Activated naive CD8-positive, alpha-beta T cell (primary cell): ENCODE measurements around the gene LMTK3.

Experiments used
- H3K27ac Mint-ChIP-seq: one replicate; pipeline ENCODE4 v1.8.0; 2021; ENCODE audit warnings: mixed read lengths
- H3K27me3 Mint-ChIP-seq: one replicate; pipeline ENCODE4 v1.8.0; 2021; ENCODE audit warnings: mixed read lengths
- H3K36me3 Mint-ChIP-seq: one replicate; pipeline ENCODE4 v1.8.0; 2021; ENCODE audit warnings: mixed read lengths
- H3K4me1 Mint-ChIP-seq: one replicate; pipeline ENCODE4 v1.8.0; 2021; ENCODE audit warnings: low read depth, mixed read lengths
- H3K4me3 Mint-ChIP-seq: one replicate; pipeline ENCODE4 v1.8.0; 2021; ENCODE audit warnings: mild to moderate bottlenecking, mixed read lengths
- H3K9me3 Mint-ChIP-seq: one replicate; pipeline ENCODE4 v1.8.0; 2021; ENCODE audit warnings: low read depth, mixed read lengths

LMTK3 gene

DNA sequence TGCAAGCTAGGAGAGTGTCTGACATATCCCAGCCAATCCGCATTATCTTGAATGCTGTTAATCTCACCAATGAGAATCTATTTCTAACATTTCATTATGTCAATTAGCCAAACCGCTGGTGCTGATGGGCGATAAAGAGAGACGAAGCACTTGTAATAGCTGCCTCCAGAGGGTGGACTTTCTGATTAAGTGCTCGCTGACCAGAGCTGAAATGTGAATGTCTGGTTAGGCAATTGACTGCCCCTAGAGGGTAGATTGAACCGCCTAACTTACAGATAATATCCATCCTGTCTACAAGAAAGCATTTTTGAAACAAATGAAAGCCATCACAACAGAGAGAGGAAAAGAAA, 66.4 kb downstream of the LMTK3 start:
- peaks cover 37% of the 10 kb centered on the region for H3K4me1 Mint-ChIP-seq
- H3K4me3 Mint-ChIP-seq: peak overlapping the region; percentile 79
- H3K27ac Mint-ChIP-seq: peak overlapping the region; percentile 93
- H3K9me3 Mint-ChIP-seq: no peaks in the 10 kb centered on the region
- H3K27me3 Mint-ChIP-seq: peaks cover 10% of the 10 kb centered on the region
- peaks cover 11% of the 10 kb centered on the region for H3K36me3 Mint-ChIP-seq

GRCh38 chr19:48444936-48445200, 66.8 kb downstream of the LMTK3 start:
- H3K36me3 Mint-ChIP-seq: peaks cover 11% of the 10 kb centered on the region

GRCh38 chr19:48444129-48444935, 67.3 kb downstream of the LMTK3 start:
- Mint-ChIP-seq H3K9me3 (no peaks in the 10 kb centered on the region), H3K27me3 (peaks cover 10% of the 10 kb centered on the region), H3K4me3 (peak overlapping the region; percentile 79), H3K36me3 (peaks cover 11% of the 10 kb centered on the region), H3K4me1 (peaks cover 37% of the 10 kb centered on the region), H3K27ac (peak overlapping the region; percentile 93)

More at GRCh38 chr19:48444936-48445200, 66.8 kb downstream of the LMTK3 start:
- no peaks in the 10 kb centered on the region for H3K9me3 Mint-ChIP-seq
- H3K27me3 Mint-ChIP-seq: peaks cover 10% of the 10 kb centered on the region
- H3K27ac Mint-ChIP-seq: peak overlapping the region; percentile 93
- peaks cover 37% of the 10 kb centered on the region for H3K4me1 Mint-ChIP-seq
- H3K4me3 Mint-ChIP-seq: peak overlapping the region; percentile 79

- Mint-ChIP-seq H3K27ac (no peak overlapping the region), H3K27me3 (peaks cover 13% of the 10 kb centered on the region), H3K4me3 (no peak overlapping the region), H3K9me3 (no peaks in the 10 kb centered on the region), H3K4me1 (peaks cover 36% of the 10 kb centered on the region), H3K36me3 (peaks cover 10% of the 10 kb centered on the region)
Measured at GRCh38 chr19:48443731-48444128, 67.9 kb downstream of the LMTK3 start.

DNA sequence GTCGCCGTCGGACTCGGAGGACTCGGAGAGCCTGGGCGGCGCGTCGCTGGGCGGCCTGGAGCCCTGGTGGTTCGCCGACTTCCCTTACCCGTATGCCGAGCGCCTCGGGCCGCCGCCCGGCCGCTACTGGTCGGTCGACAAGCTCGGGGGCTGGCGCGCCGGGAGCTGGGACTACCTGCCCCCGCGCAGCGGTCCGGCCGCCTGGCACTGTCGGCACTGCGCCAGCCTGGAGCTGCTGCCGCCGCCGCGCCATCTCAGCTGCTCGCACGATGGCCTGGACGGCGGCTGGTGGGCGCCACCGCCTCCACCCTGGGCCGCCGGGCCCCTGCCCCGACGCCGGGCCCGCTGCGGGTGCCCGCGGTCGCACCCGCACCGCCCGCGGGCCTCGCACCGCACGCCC, 68.4 kb downstream of the LMTK3 start:
- Mint-ChIP-seq H3K4me1 (peaks cover 31% of the 10 kb centered on the region), H3K4me3 (no peak overlapping the region), H3K27ac (no peak overlapping the region), H3K9me3 (no peaks in the 10 kb centered on the region), H3K27me3 (peaks cover 13% of the 10 kb centered on the region), H3K36me3 (peaks cover 5% of the 10 kb centered on the region)

GRCh38 chr19:48442116-48443035, 69.3 kb downstream of the LMTK3 start:
- H3K27me3 Mint-ChIP-seq: peaks cover 13% of the 10 kb centered on the region
- no peaks in the 10 kb centered on the region for H3K9me3 Mint-ChIP-seq
- no peak overlapping the region for H3K27ac Mint-ChIP-seq
- peaks cover 23% of the 10 kb centered on the region for H3K4me1 Mint-ChIP-seq
- peaks cover 2% of the 10 kb centered on the region for H3K36me3 Mint-ChIP-seq
- H3K4me3 Mint-ChIP-seq: peak overlapping the region; percentile 56

DNA sequence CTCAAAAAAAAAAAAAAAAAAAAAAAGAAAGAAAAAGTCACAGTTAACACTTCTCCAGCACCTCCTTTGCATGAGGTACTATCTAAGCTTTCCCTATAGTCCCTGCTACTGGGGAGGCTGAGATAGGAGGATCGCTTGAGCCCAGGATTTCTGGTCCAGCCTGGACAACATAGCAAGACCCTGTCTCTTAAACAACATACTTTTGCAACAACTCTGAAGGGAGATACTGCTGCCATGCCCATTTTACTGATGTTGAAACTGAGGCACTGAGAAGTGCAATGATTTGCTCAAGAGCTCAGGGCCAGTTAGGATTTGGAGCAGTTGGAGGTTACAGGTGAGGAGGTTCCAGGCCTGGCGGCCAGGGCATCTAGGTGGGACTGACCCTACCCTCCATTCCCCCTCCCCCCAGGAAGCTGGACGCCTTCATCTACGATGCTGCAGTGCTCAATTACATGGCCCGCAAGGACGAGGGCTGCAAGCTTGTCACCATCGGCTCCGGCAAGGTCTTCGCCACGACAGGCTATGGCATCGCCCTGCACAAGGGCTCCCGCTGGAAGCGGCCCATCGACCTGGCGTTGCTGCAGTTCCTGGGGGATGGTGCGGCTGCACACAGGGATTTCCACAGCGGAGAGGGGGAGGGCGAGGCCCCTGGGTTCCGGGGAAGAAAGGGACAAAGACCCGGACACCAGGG, 70.1 kb downstream of the LMTK3 start:
- Mint-ChIP-seq H3K27ac (no peak overlapping the region), H3K4me1 (peaks cover 18% of the 10 kb centered on the region), H3K4me3 (peak overlapping the region; percentile 56), H3K9me3 (no peaks in the 10 kb centered on the region), H3K36me3 (peaks cover 2% of the 10 kb centered on the region), H3K27me3 (peaks cover 14% of the 10 kb centered on the region)

DNA sequence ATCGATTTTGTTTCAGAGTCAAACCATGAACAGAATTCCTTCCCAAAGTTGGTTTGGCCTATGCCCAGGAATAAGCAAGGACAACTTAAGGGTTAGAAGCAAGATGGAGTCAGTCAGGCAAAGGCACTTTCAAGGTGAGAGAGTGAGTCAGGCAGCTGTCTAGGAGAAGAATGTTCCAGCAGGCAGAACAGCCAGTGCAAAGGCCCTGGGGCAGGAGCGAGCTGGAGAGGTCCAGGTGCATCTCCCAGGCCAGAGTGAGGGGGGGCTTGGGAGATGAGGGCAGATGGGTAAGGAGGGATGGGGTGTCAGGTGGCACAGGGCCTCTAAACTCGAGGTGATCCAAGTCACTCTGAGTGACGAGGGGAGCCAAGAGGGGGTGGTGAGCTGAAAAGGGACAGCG, 75.0 kb downstream of the LMTK3 start:
- no peaks in the 10 kb centered on the region for H3K4me1 Mint-ChIP-seq

More for the DNA sequence above, 75.0 kb downstream of the LMTK3 start:
- H3K36me3 Mint-ChIP-seq: peaks cover 2% of the 10 kb centered on the region
- no peak overlapping the region for H3K4me3 Mint-ChIP-seq
- peaks cover 15% of the 10 kb centered on the region for H3K27me3 Mint-ChIP-seq
- H3K9me3 Mint-ChIP-seq: no peaks in the 10 kb centered on the region
- H3K27ac Mint-ChIP-seq: no peak overlapping the region
